GM10847 (cell line): ENCODE results near the gene SPCS1.

Experiments used
- POLR2A ChIP-seq: IDR thresholded peaks from 2 replicates; pipeline ENCODE4 v1.6.1; 2011; ENCODE audit not compliant: insufficient read length; ENCODE audit errors: extremely low read depth

The SPCS1 gene

GRCh38 chr3:52685709-52686691 is 19.9 kb upstream of the SPCS1 start, which contains the start of the genes GNL3 and PBRM1:
GNL3 (plus strand) TSS chr3:52686032; CDS start chr3:52686093, 61 bp downstream.
PBRM1 (minus strand) TSS chr3:52685913.
- TF ChIP-seq POLR2A: peak; percentile 88

- no peak for TF ChIP-seq POLR2A
These were observed 17.6 kb upstream of the SPCS1 start for GRCh38 chr3:52688266-52688665.

- TF ChIP-seq POLR2A: no peak
These were observed 16.8 kb upstream of the SPCS1 start for GRCh38 chr3:52689151-52689550.

- TF ChIP-seq POLR2A: no peak
These were observed 15.3 kb upstream of the SPCS1 start for GRCh38 chr3:52690560-52690959.

- no peak for TF ChIP-seq POLR2A
These were observed 12.8 kb upstream of the SPCS1 start for GRCh38 chr3:52693071-52693470.

GRCh38 chr3:52694528-52695189 is 11.2 kb upstream of the SPCS1 start:
- no peak for TF ChIP-seq POLR2A

GRCh38 chr3:52695798-52696671 is 9.9 kb upstream of the SPCS1 start:
- TF ChIP-seq POLR2A: no peak

- no peak for TF ChIP-seq POLR2A
These were observed 8.9 kb upstream of the SPCS1 start for GRCh38 chr3:52696830-52697631.

- no peak for TF ChIP-seq POLR2A
These were observed 8.3 kb upstream of the SPCS1 start for GRCh38 chr3:52697632-52697965.

- no peak for TF ChIP-seq POLR2A
These were observed 2.6 kb upstream of the SPCS1 start for GRCh38 chr3:52703341-52703740.

GRCh38 chr3:52704611-52705437 is 1.1 kb upstream of the SPCS1 start:
- TF ChIP-seq POLR2A: no peak

- TF ChIP-seq POLR2A: no peak
These were observed 543 bp upstream of the SPCS1 start for GRCh38 chr3:52705438-52705687.

- TF ChIP-seq POLR2A: no peak
These were observed 1.7 kb downstream of the SPCS1 start for GRCh38 chr3:52707585-52707984.

GRCh38 chr3:52710512-52710911 is 4.6 kb downstream of the SPCS1 start:
- TF ChIP-seq POLR2A: no peak
